ENCODE results near the gene SYTL2.
"Not testable (repeated sequence)": the region's sequence is repeated elsewhere in the genome, so short reads cannot be mapped to it uniquely, and the experiment has no call there.

SYTL2 gene

DNA sequence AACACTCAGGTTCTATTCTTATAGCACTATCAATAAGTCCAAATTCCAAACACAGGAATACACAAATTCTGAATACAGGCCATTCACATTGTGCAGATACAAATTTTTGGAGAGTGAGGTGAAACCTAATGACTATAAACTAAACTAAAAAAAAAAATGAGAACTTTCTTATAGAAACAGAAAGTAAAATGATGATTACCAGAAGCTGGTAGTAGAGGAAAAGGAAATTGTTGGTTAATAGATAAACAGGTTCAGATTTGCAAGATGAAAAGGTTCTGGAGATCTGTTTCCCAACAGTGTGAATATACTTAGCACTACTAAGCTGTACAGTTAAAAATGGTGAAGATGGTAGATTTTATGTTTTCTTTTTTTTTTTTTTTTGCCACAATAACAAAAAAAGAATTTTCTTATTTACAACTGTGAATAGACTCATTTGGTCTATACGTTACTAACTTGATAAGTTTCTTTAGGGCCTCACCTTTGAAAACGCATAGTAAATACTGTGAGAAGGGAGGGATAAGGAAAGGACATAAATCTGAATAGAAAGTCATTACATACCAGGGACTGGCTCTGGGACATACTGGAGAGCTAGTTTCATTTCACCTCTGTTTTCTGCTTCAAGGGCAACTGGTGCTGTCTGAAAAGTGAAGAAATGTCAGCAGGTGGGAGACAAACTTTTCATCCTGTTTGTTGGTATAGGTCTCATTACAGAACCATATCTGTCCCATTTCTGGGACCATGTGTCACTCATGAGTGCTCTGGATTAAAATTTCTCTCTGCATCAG, 110.8 kb downstream of the SYTL2 start:
- in situ Hi-C loops (cut with HindIII; ENCODE audit: low sequenced_read_pairs) = no loop called here

DNA sequence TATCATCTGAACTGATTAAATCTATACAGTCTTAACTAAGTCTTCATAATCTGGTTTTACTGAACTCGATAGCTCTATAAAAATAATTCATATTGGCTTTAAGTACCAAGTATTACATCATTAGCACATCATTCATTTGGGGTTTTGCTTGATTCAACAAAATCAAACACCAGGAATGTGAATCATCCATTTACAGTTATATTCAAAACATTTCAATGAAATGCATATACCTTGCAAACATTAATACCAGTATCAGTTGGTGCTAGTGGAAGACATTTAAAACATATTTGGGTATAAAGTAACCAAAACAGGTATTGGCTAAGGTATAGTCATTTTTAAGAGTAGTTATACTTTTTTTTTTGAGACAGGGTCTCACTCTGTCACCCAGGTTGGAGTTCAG, 112.7 kb downstream of the SYTL2 start:
- in situ Hi-C loops (cut with HindIII; ENCODE audit: low sequenced_read_pairs) = no loop called here

DNA sequence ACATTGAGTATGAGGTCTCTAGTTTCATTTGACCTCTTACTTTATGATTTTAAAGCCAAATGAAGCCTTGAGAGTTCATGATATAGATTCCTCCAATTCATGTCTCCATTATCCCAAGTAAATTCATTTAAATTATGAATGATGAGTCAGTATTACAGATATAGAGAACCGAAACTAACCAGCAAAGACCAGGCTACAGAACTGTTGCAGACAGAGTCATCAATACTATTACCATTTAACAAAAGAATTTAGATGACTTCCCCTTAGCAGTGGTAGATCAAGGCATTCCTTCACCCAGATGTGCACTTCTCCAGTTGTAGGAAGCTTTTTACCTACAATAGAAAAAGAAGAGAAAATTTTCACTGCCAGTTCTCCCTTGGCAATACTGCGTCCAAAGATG, 113.2 kb downstream of the SYTL2 start:
- in situ Hi-C loops (cut with HindIII; ENCODE audit: low sequenced_read_pairs) = no loop called here

DNA sequence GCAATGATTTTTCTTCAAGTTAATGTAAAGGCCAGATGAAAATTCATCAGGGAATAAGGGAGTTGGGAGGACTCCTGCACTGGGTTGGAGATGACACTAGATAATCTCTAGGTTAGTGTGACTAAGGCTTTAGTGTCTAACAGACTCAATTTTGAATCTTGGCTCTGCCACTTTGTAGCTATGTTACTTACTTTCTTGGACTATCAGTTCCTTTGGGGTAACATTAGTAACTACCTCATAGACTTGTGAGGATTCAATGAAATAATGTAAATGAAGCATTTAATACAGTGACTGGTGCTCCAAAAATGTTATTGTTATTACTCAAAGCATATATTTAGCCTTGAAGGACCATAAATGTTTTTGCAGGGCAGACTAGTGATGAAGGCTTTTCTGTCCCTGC, 115.4 kb downstream of the SYTL2 start:
- in situ Hi-C loops (cut with HindIII; ENCODE audit: low sequenced_read_pairs) = no loop called here

DNA sequence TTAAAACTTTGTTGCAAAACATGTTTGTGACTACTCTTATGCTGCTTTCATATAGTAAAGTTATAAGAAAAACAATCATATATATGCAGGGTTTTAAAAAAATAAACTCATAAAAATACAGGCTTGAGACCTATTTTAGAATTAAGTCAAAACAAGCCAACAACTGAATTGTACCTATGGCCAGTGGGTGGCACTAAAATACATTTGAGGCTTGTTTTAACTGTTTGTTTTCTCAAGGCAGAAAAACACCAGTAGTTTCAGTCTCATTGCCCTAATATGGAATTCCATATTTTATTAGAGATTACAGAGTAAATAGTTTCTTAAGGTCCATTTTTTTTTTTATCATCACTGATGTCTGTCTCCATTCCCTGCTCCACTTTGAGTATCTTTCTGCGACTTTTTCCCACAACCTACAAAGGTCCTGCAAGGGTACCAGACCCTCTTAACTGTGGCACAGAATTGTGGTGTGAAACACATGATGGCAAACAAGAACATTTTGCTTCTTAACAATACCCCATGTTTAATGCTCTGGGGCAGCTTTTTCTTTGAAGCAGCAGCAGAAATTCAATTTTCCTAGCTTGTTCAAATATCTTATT, 116.5 kb downstream of the SYTL2 start:
- in situ Hi-C loops (cut with HindIII; ENCODE audit: low sequenced_read_pairs) = no loop called here

DNA sequence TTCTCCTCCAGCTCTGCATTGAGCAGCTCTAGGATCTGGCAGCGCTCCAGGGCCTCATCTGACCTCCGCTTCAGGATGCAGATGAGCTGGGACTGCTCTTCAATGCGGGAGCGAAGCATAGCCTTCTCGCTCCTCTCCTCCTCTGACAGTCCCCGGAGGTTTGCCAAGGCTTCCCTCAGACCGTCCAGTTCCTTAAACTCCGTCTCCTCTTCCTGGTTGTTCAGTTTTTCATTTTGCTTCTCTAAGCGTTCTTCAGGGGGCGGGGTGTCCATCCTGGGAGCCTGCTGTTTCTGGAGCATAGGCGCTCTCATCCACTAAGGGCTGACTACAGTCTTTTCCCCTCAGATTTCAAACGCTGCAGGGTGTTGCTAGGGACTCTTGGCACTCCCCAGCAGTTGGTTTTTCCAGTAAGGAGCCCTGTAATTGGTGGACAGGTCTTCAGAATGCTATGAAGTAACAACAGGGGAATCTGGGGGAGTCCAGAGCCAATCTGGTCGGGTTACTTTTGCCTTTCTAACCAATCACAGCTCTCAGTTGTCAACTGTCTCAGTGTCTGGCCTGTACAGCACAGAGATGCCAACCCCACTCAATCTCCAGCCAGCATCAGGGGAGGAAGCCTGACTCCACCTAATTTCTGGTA, 125.0 kb downstream of the SYTL2 start, which contains the start of gene CCDC89:
Gene CCDC89 (minus strand): TSS at position 376 of the 640 bp plus-strand sequence. CDS start 65 bp downstream, at position 311.
- in situ Hi-C loops (cut with HindIII; ENCODE audit: low sequenced_read_pairs) = no loop called here

DNA sequence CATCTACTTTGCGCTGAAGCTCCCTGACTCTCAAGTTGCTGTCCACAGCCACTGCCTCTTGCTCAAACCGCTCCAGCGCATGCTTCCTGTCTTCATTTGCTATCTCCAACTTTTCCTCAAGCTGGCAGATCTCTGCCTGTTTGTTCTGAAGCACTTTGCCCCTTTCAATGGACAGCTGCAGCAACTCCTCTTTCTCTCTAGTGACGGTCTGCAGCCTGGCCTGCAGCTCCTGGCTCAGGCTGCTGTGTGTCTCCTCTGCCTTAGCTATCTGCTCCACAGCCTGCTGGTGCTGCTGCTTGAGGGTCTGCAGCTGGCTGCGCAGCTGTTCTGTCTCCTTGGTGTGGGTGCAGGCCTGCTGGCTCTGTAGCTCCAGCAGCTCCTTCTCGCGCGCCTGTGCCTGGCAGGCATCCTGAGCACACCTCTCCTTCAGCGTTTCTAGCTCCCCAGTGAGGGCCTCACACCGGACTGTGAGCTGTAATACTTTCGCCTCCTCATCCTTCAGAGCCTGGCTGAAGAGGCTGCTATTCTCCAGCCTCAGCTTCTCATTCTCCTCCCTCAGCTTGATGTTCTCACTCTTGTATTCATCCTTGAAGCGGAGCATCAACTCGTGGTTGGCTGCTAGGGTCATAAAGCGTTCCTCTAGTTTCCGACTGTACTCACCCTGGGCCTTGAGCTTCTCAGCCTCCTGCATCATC, 125.7 kb downstream of the SYTL2 start:
- in situ Hi-C loops (cut with HindIII; ENCODE audit: low sequenced_read_pairs) = no loop called here

DNA sequence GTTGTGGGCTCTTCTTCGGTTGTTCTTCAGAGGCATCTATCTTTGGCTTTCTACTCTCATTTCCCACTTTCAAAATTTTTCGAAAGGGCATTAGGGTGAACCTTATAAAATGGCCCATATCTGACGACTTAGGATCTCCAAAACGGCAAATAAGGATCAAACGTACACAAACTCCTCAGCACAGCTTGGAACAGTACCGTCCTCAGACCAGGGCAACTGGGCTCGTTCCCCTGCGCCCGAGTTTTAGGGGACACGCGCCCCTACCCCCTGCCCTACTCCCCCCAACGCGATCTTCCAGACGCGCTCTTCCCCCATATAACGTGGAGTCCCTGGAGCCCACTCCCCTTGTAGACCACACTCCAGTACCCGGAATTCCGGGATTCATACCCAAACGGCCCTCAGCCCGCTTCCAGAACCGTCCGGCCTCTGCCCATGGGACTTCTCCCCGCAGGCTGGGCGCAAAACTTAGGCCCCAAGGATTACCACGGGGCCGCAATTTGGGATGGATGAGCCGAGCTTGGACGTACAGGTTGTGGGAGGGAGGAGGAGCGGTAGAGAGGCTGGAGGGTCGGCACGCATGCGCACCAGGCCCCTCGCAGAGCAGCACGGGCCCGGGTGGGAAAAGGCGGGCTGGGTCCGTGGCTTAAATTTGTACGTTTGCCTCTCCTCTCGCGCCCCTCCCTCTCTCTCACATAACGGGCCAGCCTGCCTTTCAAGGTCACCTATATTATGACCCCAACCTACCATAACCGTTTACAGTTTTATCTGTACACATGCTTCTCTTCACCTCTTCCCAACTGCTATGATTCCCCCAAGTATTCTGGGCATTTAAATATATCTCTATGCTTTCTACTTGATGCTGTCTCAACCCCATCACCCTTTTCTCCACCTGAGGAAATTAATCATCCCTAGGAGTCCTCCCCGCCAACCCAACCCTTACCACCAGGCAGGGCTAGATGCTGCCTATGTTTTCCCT, 128.3 kb downstream of the SYTL2 start:
- in situ Hi-C loops (cut with HindIII; ENCODE audit: low sequenced_read_pairs) = no loop called here

DNA sequence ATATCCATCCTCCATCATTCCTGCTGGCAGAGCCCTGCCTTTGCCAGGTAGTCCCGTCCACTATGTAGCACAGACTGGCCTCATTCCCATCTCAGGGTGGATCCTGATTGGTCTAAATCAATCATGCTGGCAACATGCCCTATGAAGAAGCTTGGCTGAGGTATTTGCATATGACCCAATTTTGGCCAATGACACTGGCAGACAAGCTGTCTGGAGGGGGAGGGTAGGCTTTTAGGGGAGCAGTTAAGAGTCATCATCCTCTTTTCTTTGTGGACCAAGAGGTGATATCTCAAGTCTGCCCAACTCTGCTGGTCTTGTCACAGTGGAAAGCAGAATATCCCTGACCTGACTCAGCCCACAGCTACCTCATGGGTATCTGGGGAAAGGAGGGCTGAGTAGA, 130.0 kb downstream of the SYTL2 start:
- in situ Hi-C loops (cut with HindIII; ENCODE audit: low sequenced_read_pairs) = no loop called here

DNA sequence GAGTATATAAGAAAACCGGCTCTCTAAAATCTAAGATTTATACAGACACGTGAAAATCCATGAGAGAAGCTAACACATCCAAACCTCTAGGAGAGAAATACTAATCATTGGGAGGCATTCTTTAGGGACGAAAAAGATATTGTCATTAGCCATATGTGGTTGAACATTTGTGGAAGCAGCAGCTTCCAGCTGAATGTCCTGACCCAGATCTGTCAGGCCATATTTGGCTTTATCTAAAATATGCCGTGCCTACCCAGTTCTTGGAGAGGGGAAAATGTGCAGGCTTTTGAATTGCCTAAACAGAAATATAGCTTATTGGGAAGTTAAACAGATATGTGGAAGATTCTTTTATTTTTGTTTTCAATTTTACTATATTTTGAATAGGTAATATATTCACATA, 131.4 kb downstream of the SYTL2 start:
- in situ Hi-C loops (cut with HindIII; ENCODE audit: low sequenced_read_pairs) = no loop called here

DNA sequence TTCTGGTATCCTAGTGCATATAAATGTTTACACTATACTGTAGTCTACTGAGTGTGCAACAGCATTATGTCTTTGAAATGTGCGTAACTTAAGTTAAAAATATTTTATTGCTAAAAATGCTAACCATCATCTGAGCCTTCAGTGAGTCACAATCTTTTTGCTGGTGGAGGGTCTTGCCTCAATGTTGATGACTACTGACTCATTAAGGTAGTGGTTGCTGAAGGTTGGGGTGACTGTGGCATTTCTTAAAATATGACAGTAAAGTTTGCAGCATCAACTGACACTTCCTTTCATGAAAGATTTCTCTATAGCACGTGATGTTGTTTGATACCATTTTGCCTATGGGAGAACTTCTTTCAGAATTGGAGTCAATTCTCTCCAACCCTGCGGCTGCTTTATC, 137.5 kb downstream of the SYTL2 start:
- in situ Hi-C loops (cut with HindIII; ENCODE audit: low sequenced_read_pairs) = no loop called here

DNA sequence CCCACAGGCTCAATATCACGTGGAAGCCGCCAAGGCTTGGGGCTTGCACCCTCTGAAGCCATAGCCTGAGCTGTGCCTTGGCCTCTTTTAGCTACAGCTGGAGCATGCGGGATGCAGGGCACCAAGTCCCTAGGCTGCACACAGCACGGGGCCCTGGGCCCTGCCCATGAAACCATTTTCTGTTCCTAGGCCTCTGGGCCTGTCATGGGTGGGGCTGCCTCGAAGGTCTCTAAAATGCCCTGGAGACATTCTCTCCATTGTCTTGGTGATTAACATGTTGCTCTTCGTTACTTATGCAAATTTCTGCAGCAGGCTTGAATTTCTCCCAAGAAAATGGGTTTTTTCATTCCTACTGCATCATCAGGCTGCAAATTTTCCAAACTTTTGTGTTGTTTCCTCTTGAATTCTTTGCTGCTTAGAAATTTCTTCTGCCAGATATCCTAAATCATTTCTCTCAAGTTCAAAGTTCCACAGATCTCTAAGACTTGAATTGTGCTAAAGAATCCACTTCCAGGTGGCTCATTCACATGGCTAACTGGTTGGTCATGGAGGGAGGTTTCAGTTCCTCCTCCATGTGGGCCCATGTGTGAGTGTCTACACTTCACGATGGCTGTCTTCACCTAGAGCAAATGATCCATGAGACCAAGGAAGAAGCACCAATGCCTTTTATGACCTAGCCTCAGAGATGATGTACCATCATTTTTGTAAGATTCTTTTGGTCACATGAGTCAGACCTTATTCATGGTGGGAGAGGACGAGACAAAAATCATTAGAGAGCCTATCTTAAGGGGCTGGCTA, 138.6 kb downstream of the SYTL2 start:
- in situ Hi-C loops (cut with HindIII; ENCODE audit: low sequenced_read_pairs) = no loop called here

DNA sequence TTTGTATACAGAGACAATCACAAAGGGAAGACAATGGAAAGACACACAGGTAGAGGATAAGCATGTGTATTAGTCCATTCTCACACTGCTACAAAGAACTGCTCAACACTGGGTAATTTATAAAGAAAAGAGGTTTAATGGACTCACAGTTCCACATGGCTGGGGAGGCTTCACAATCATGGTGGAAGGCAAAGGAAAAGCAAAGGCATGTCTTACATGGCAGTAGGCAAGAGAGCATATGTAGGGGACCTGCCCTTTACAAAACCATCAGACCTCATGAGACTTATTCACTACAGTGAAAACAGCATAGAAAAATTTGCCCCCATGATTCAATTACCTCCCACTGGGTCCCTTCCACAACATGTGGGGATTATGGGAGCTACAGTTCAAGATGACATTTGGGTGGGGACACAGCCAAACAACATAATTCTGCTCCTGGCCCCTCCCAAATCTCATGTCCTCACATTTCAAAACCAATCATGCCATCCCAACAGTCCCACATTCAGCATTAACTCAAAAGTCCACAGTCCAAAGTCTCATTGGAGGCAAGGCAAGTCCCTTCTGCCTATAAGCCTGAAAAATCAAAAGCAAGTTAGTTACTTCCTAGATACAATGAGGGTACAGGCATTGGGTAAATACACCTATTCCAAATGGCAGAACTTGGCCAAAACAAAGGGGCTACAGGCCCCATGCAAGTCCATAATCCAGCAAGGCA, 139.8 kb downstream of the SYTL2 start:
- in situ Hi-C loops (cut with HindIII; ENCODE audit: low sequenced_read_pairs) = not testable (repeated sequence)

DNA sequence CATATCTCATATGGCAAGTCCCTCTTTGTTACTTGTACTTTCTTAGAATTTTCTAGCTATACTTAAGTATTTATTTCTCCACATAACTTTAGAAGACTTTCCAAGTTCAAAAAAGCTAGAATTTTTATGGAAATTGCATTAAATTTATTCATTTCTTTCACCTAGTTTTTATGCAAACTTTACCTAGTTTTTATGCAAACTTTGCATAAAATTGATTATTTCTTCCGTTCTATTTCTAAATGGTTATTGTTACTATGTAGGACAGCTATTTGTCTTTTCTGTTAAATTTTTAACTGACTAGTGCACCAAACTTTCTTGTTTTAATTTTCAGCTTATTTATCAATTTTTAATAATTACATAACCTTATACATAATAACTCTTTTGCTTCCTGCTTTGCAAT, 142.8 kb downstream of the SYTL2 start:
- in situ Hi-C loops (cut with HindIII; ENCODE audit: low sequenced_read_pairs) = no loop called here

DNA sequence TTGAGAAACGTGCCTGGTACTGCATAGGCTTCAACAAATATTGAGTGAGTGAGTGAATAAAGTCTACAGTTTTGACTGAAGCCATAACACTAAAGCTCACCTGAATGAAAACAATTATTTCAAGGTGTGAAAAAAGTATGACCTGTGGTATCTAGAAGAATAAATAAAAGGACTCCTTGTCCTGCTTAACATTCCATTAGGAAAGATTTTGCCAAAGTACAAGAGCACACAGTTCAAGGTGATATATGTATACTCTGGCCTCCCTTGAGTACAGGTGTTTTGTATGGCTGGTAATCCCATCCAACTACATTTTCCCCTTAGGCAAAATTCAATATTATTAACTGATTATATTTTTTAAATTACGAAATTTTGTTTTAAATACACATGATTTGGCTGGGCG, 144.3 kb downstream of the SYTL2 start:
- in situ Hi-C loops (cut with HindIII; ENCODE audit: low sequenced_read_pairs) = no loop called here

DNA sequence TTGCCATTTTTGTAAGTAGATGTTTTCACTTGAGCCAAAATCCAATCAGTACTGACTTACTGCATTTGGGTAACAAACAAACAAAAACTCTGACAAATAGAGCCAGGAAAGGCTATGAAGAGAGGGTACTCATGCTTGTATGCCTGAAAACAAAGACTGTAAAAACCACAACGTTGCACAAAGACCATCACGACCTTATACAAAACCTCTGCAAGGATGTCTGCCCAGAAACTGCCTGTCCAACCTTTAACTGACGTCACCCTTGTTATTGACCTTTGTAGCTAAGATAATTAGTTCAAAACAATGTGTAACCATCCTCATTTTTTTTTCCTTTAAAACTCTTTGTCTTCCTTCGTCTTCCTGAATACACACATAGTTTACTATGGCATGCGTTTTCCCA, 145.2 kb downstream of the SYTL2 start:
- in situ Hi-C loops (cut with HindIII; ENCODE audit: low sequenced_read_pairs) = no loop called here

DNA sequence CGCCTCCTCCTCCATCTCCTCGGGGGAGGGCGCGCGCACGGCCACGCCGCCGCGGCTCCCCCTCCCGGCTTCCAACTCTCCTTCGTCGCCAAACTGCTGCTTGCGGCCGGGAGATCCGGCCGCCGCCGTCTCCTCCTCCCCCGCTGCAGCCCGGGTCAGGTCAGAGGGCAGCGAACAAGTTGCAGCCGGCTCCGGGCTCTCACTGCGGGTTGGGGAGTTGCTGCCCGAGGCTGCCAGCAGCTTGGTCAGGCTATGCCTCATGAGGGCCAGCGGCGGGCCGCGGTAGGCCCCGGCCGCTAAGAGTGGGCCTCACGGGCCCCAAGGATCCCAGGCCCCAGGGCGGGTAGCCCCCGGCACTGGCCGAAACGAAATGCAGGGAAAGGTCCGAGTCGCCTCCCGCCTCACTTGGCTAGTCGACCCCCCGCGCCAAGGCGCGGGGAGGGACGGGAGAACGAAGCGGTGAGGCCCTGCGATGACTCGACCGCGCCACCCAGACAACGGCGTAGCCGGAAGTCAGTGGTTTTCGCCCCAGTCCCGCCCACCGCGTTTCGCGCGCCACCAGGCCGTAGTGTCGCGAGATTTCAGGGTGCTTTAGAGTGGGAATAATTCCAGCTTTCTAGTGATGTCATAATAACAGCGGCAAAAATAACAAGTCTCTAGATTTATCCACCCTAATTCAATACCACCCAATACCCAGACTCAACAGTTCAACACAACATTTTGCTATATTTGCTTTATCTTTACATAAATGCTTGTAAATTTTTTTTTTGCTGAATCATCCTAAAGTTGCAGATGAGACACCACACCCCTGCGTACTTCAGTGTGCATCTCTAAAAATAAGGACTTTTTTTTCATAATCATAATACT, 146.1 kb downstream of the SYTL2 start, which contains the start of gene CREBZF:
Gene CREBZF (minus strand): TSS at position 515 of the 867 bp plus-strand sequence. CDS start 254 bp downstream, at position 261.
- in situ Hi-C loops (cut with HindIII; ENCODE audit: low sequenced_read_pairs) = no loop called here
